ENCODE data around the gene HNRNPH2. TPM values are rescaled to one million over a fixed set of nuclear protein-coding genes. Genes with fewer than 3 reads are reported as not detected.

HNRNPH2 gene
- total and polyA plus RNA-seq, 9 of the 15 experiments (the other 6 are each of a cell fraction or from before 2014, with no cell fraction given), result 40.0 to 130 (median 60.3) TPM

GRCh38 chrX:101407748-101408531 is at the start of gene HNRNPH2, which contains the start of gene GLA (continued):
- TF ChIP-seq PREB (CRISPR knock-in tag; IDR thresholded peaks at IDR 0.05), result no peak
- TF ChIP-seq RREB1 (CRISPR knock-in tag; IDR thresholded peaks at IDR 0.05), result no peak
- TF ChIP-seq ZNF695 (CRISPR knock-in tag; IDR thresholded peaks at IDR 0.05), result no peak
- peak; percentile 96 for TF ChIP-seq CREM (IDR thresholded peaks at IDR 0.05; ENCODE audit: low read depth)
- TF ChIP-seq NFXL1 (CRISPR knock-in tag; IDR thresholded peaks at IDR 0.05), result no peak
- peak; percentile 86; the same call in 1 of the 2 replicates for TF ChIP-seq NKRF (IDR thresholded peaks at IDR 0.05; ENCODE audit: borderline replicate concordance)
- TF ChIP-seq KDM4B (IDR thresholded peaks at IDR 0.05; ENCODE audit: borderline replicate concordance in 2 of 2, low read depth in 1 of 2), result no peak
- TF ChIP-seq NFYB (IDR thresholded peaks at IDR 0.05; ENCODE audit: extremely low read depth, insufficient read length), result peak; percentile 47
- TF ChIP-seq ZNF134 (CRISPR knock-in tag; conservative IDR thresholded peaks at IDR 0.05), result no peak
- peak; percentile 80; the same call in 1 of the 2 replicates for TF ChIP-seq MBD2 (IDR thresholded peaks at IDR 0.05; ENCODE audit: borderline replicate concordance, low read depth)
- TF ChIP-seq HNRNPH1 (optimal IDR thresholded peaks at IDR 0.05; ENCODE audit: low read depth, low read length), result no peak
- TF ChIP-seq E2F1 (CRISPR knock-in tag; IDR thresholded peaks at IDR 0.05), result no peak
- no peak for TF ChIP-seq ZC3H8 (IDR thresholded peaks at IDR 0.05)
- TF ChIP-seq MNT (conservative IDR thresholded peaks at IDR 0.05), result peak; percentile 85 to 89
- no peak for TF ChIP-seq ZKSCAN3 (CRISPR knock-in tag; IDR thresholded peaks at IDR 0.05)

All from K562 (cell line).